Ectodermal cell (in vitro differentiated cells): ENCODE results near the gene TAF5.

Experiments used
- H3K27ac ChIP-seq: 2 replicates; pipeline ENCODE4 v1.7.0; 2013; ENCODE audit warnings: mild to moderate bottlenecking, low read depth, low read length; ENCODE audit not compliant: insufficient read depth, poor library complexity, severe bottlenecking
- H3K27me3 ChIP-seq: 2 replicates; pipeline ENCODE4 v1.7.0; 2013; ENCODE audit warnings: mild to moderate bottlenecking, low read length; ENCODE audit not compliant: insufficient read depth, control insufficient read depth, poor library complexity, severe bottlenecking
- H3K36me3 ChIP-seq: one replicate; pipeline ENCODE4 v1.7.0; 2013; ENCODE audit warnings: low read length; ENCODE audit not compliant: control insufficient read depth, insufficient read depth
- H3K4me1 ChIP-seq: one replicate; pipeline ENCODE4 v1.7.0; 2013; ENCODE audit warnings: low read length; ENCODE audit not compliant: control insufficient read depth, insufficient read depth
- H3K4me3 ChIP-seq: 2 replicates; pipeline ENCODE4 v1.7.0; 2013; ENCODE audit warnings: low read depth, low read length, control low read depth; ENCODE audit not compliant: insufficient read depth
- H3K9me3 ChIP-seq: 2 replicates; pipeline ENCODE4 v1.7.0; 2013; ENCODE audit warnings: mild to moderate bottlenecking, low read length, moderate library complexity; ENCODE audit not compliant: control insufficient read depth
- WGBS, 2 experiments: methylation state at CpG; one replicate each; pipeline ENCODE4 v1.1.7; 2013; ENCODE audit warnings: missing lambda C conversion rate in 2 of 2; 5-methylcytosine and 5-hydroxymethylcytosine counted together

The TAF5 gene

DNA sequence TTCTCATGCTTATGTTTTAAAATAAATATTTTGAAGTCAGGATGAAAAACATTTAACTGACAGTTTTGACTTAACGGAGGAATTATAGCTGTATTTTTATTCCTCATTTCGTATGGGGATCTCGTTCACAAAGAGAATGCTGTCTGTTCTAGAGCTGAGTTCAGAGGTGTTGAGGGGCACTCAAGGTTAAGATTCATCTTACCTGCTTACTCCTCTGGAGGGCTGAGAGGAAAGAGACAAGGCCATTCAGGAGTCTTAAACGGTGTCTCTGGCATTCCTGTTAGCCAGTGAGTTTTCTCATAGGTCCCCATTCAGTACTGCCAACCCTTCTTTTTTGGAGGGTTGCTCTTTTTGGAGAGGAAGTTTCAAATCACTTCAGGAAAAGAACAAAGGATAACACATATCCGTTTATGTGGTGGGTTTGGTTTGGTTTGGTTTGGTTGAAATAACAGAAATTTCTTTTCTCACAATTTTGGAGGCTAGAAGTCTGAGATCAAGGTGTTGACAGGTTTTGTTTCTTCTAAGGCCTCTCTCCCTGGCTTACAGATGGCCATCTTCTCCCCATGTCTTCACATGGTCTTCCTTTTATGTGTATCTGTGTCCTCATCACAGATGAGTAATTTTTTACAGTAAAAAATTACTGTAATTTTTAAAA is 61.3 kb downstream of the TAF5 start:
- Histone ChIP-seq H3K9me3 (no peaks in the 10 kb centered on the region), H3K27me3 (no peaks in the 10 kb centered on the region), H3K27ac (no peak overlapping the region), H3K36me3 (peaks cover 51% of the 10 kb centered on the region), H3K4me1 (no peaks in the 10 kb centered on the region), H3K4me3 (no peak overlapping the region)
- WGBS, 2 experiments, result 96% methylated on average over 4 to 5 of the region's 5 CpGs

GRCh38 chr10:103429647-103430046 is 61.9 kb downstream of the TAF5 start:
- WGBS, 2 experiments, result 90 to 96% methylated on average over 5 of the region's 5 CpGs
- Histone ChIP-seq H3K9me3 (no peaks in the 10 kb centered on the region), H3K27me3 (no peaks in the 10 kb centered on the region), H3K4me3 (no peak overlapping the region), H3K36me3 (peaks cover 47% of the 10 kb centered on the region), H3K4me1 (no peaks in the 10 kb centered on the region), H3K27ac (no peak overlapping the region)

- 95 to 96% methylated on average over 8 of the region's 8 CpGs for WGBS, 2 experiments
These were observed 64.1 kb downstream of the TAF5 start for GRCh38 chr10:103431902-103432301.

DNA sequence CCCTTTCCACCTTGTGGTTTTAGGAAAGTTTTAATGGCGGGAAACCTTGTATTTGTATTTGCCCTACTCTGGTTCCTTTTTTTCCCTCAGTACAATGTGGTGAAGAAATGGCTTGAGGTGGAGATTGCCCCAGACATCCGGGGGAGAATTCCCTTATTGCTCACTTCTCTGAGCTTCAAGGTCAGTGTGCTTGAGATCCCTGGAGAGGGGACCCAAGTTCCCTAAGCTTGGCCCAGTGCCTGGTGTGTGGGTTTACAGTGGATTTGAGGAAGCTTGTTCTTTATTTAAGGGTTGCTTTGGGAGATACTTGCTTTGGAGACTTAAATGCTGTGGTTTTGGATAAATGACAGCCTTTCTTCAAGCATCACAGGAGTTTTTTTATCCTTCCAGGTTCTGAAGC is 66.1 kb downstream of the TAF5 start:
- WGBS, 2 experiments, result 93 to 100% methylated on average over 2 of the region's 2 CpGs
- no peaks in the 10 kb centered on the region for H3K4me1 ChIP-seq
- H3K27me3 ChIP-seq, result no peaks in the 10 kb centered on the region
- H3K4me3 ChIP-seq, result no peak overlapping the region
- no peak overlapping the region for H3K27ac ChIP-seq
- no peaks in the 10 kb centered on the region for H3K9me3 ChIP-seq
- peaks cover 46% of the 10 kb centered on the region for H3K36me3 ChIP-seq

More at GRCh38 chr10:103431902-103432301, 64.1 kb downstream of the TAF5 start:
- H3K4me3 ChIP-seq, result no peak overlapping the region
- H3K27ac ChIP-seq, result no peak overlapping the region
- no peaks in the 10 kb centered on the region for H3K27me3 ChIP-seq
- H3K4me1 ChIP-seq, result no peaks in the 10 kb centered on the region
- H3K36me3 ChIP-seq, result peaks cover 44% of the 10 kb centered on the region
- no peaks in the 10 kb centered on the region for H3K9me3 ChIP-seq
